Activated naive CD4-positive, alpha-beta T cell treated with Interleukin-2 at 50 U/mL for 16 hours (primary cell): Measurements from ENCODE around the gene KCNJ10.

Source experiments
- DNase-seq: peaks from one replicate; pipeline ENCODE4 v3.0.0-alpha.2; 2020

Gene KCNJ10

GRCh38 chr1:159955456-159955855 lies 114.5 kb downstream of the KCNJ10 start:
- DNase-seq: no peak

- no peak for DNase-seq
Measured at GRCh38 chr1:159953536-159954515, 116.1 kb downstream of the KCNJ10 start, which contains the start of gene SLAMF9. Gene SLAMF9 (minus strand): TSS chr1:159954237. CDS start chr1:159954137, 100 bp downstream.

GRCh38 chr1:159952932-159953331 lies 117.0 kb downstream of the KCNJ10 start:
- no peak for DNase-seq

- no peak for DNase-seq
Measured at GRCh38 chr1:159951551-159951950, 118.4 kb downstream of the KCNJ10 start.

GRCh38 chr1:159951016-159951415 lies 118.9 kb downstream of the KCNJ10 start:
- no peak for DNase-seq

- no peak for DNase-seq
Measured at GRCh38 chr1:159949981-159950381, 120.0 kb downstream of the KCNJ10 start.

- DNase-seq: no peak
Measured at GRCh38 chr1:159949123-159949522, 120.8 kb downstream of the KCNJ10 start.
